Chondrocyte (in vitro differentiated cells): ENCODE data around the gene PTPN4. TPM values are rescaled to one million over a fixed set of nuclear protein-coding genes. Genes with fewer than 3 reads are reported as not detected.
"Not testable (repeated sequence)": the region's sequence is repeated elsewhere in the genome, so short reads cannot be mapped to it uniquely, and the experiment has no call there.

Experiments used
- DNase-seq: peaks from one replicate; pipeline ENCODE4 v3.0.0; 2021; ENCODE audit warnings: mixed read lengths, low spot score
- H3K27ac Mint-ChIP-seq: one replicate; pipeline ENCODE4 v1.8.0; 2021; ENCODE audit warnings: mild to moderate bottlenecking, moderate library complexity, mixed read lengths; ENCODE audit not compliant: unreplicated experiment
- H3K27me3 Mint-ChIP-seq: 2 replicates; pipeline ENCODE4 v1.8.0; 2021; ENCODE audit warnings: low read depth, mixed read lengths
- H3K36me3 Mint-ChIP-seq: 2 replicates; pipeline ENCODE4 v1.8.0; 2021; ENCODE audit warnings: low read depth, mixed read lengths
- H3K4me1 Mint-ChIP-seq: 2 replicates; pipeline ENCODE4 v1.8.0; 2021; ENCODE audit warnings: low read depth, mild to moderate bottlenecking, mixed read lengths
- H3K4me3 Mint-ChIP-seq: one replicate; pipeline ENCODE4 v1.8.0; 2021; ENCODE audit warnings: mild to moderate bottlenecking, moderate library complexity, mixed read lengths; ENCODE audit not compliant: unreplicated experiment
- H3K9me3 Mint-ChIP-seq: 2 replicates; pipeline ENCODE4 v1.8.0; 2021; ENCODE audit warnings: low read depth, mixed read lengths
- total RNA-seq: library from RNA; stranded (reverse); gene quantifications from 3 replicates; pipeline ENCODE4 v1.2.1, GENCODE V29; 2021
- TF ChIP-seq, protein P1 (sequence below): fragments of 200-600 bp; sonication (generic); IDR thresholded peaks from 2 replicates; pipeline ENCODE4 v1.5.0; 2021; ENCODE audit warnings: antibody characterized with exemption, mild to moderate bottlenecking, moderate library complexity

The PTPN4 gene
- total RNA-seq, 1 donor from 2014 or later = 24.2 TPM

GRCh38 chr2:119794237-119794636 lies 34.5 kb downstream of the PTPN4 start:
- no peaks in the 10 kb centered on the region for H3K27me3 Mint-ChIP-seq
- H3K36me3 Mint-ChIP-seq = peaks cover 14% of the 10 kb centered on the region
- H3K4me1 Mint-ChIP-seq = no peaks in the 10 kb centered on the region
- H3K9me3 Mint-ChIP-seq = peaks cover 29% of the 10 kb centered on the region
- no peak overlapping the region for H3K4me3 Mint-ChIP-seq
- H3K27ac Mint-ChIP-seq = no peak overlapping the region
- TF ChIP-seq, protein P1, sequence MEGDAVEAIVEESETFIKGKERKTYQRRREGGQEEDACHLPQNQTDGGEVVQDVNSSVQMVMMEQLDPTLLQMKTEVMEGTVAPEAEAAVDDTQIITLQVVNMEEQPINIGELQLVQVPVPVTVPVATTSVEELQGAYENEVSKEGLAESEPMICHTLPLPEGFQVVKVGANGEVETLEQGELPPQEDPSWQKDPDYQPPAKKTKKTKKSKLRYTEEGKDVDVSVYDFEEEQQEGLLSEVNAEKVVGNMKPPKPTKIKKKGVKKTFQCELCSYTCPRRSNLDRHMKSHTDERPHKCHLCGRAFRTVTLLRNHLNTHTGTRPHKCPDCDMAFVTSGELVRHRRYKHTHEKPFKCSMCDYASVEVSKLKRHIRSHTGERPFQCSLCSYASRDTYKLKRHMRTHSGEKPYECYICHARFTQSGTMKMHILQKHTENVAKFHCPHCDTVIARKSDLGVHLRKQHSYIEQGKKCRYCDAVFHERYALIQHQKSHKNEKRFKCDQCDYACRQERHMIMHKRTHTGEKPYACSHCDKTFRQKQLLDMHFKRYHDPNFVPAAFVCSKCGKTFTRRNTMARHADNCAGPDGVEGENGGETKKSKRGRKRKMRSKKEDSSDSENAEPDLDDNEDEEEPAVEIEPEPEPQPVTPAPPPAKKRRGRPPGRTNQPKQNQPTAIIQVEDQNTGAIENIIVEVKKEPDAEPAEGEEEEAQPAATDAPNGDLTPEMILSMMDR = no peak
- no peak for DNase-seq

DNA sequence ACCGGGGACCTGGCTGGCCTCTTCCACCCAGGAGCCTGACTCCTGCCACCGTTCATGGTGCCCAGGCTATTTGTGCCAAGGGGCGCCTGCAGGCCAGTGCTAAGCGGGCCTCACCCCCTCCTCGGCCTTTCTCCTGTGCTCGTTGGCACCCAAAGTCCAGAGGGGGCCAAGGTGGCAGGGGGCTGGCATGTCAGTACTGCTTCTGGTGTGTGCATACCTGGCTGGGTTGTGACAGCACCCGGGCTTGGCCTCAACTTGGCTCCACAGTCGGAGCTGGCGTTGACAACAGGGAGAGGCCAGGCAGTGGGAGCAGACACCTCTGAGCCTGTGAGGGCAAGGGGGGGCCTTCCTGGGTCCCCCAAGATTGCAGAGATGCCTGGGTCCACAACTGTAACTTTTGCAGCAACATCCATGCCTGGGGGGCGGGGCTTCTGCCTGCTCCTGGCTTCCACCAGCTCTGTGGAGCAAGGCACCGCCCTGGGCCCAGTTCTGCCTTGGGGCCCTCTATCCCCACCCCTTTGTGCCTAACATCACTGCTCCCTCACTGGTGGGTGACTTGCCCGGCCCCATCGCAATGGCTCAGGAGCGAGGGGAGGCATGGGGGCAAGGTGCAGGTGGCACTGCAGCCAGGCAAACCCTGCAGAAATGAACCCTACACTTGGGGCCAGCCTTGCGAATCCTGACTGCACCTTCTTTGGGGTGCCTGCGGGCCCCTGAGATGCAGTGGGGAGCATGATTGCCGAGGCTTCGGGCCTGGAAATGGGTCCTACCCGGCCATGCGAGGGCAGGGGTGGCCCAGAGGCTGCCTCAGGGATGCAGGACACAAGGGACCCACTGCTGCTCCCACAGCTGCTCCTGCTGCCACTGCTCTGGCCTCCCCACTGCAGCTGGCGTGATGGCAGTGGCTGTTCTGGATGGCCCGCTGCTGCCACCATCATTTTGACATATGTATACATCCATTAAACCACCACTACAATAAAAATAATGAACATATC lies 35.9 kb downstream of the PTPN4 start:
- TF ChIP-seq, protein P1 = no peak
- Mint-ChIP-seq H3K9me3 (peaks cover 21% of the 10 kb centered on the region), H3K27ac (no peak overlapping the region)

GRCh38 chr2:119800376-119800902 lies 40.7 kb downstream of the PTPN4 start:
- TF ChIP-seq, protein P1 = no peak
- H3K27ac Mint-ChIP-seq = no peak overlapping the region

More for the DNA sequence above, 35.9 kb downstream of the PTPN4 start:
- DNase-seq = no peak
- H3K27me3 Mint-ChIP-seq = no peaks in the 10 kb centered on the region
- no peak overlapping the region for H3K4me3 Mint-ChIP-seq
- peaks cover 8% of the 10 kb centered on the region for H3K36me3 Mint-ChIP-seq
- no peaks in the 10 kb centered on the region for H3K4me1 Mint-ChIP-seq

GRCh38 chr2:119801040-119801439 lies 41.3 kb downstream of the PTPN4 start:
- H3K4me3 Mint-ChIP-seq = no peak overlapping the region
- TF ChIP-seq, protein P1 = no peak
- H3K4me1 Mint-ChIP-seq = no peaks in the 10 kb centered on the region
- H3K27me3 Mint-ChIP-seq = no peaks in the 10 kb centered on the region
- no peak overlapping the region for H3K27ac Mint-ChIP-seq
- peaks cover 4% of the 10 kb centered on the region for H3K36me3 Mint-ChIP-seq
- DNase-seq = no peak
- H3K9me3 Mint-ChIP-seq = peaks cover 11% of the 10 kb centered on the region

More at GRCh38 chr2:119800376-119800902, 40.7 kb downstream of the PTPN4 start:
- Mint-ChIP-seq H3K36me3 (peaks cover 4% of the 10 kb centered on the region), H3K4me3 (no peak overlapping the region), H3K4me1 (no peaks in the 10 kb centered on the region), H3K27me3 (no peaks in the 10 kb centered on the region), H3K9me3 (peaks cover 11% of the 10 kb centered on the region)
- DNase-seq = no peak

DNA sequence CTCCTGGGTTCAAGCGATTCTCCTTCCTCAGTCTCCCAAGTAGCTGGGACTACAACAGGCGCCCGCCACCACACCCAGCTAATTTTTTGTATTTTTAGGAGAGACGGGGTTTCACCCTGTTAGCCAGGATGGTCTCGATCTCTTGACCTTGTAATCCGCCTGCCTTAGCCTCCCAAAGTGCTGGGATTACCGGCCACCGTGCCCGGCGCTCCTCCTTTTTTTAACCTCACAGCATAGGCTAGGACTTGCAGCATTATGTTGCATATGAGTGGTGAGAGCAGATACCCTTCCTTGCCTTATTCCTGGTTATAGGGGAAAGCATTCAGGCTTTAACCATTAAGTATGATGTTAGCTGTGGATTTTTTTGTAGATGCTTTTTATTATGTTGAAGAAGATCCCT lies 42.3 kb downstream of the PTPN4 start:
- H3K36me3 Mint-ChIP-seq = not testable (repeated sequence)

More for the DNA sequence above, 42.3 kb downstream of the PTPN4 start:
- H3K9me3 Mint-ChIP-seq = peaks cover 11% of the 10 kb centered on the region
- not testable (repeated sequence) for H3K4me3 Mint-ChIP-seq, H3K27ac Mint-ChIP-seq, H3K4me1 Mint-ChIP-seq, DNase-seq, H3K27me3 Mint-ChIP-seq
